Measurements from ENCODE around the gene RRM1. TPM values are rescaled to one million over a fixed set of nuclear protein-coding genes. Genes with fewer than 3 reads are reported as not detected.
"Not testable (repeated sequence)": the region's sequence is repeated elsewhere in the genome, so short reads cannot be mapped to it uniquely, and the experiment has no call there.

Gene RRM1
- total RNA-seq, 4 donors from 2014 or later, result 32.5 to 234 (median 59.5) TPM

GRCh38 chr11:4154503-4154902 lies 59.9 kb downstream of the RRM1 start:
- intact Hi-C loops (cut with DNase I; ENCODE audit: low total_unique reads), result no loop called here
- no peak overlapping the region for H3K27ac ChIP-seq
- H3K4me3 ChIP-seq, result no peak overlapping the region
- no peaks in the 10 kb centered on the region for H3K27me3 ChIP-seq
- no peaks in the 10 kb centered on the region for H3K4me1 ChIP-seq
- no peaks in the 10 kb centered on the region for H3K9me3 ChIP-seq
- no peak for DNase-seq
- H3K36me3 ChIP-seq, result no peaks in the 10 kb centered on the region
- no peak for TF ChIP-seq CTCF (IDR thresholded peaks at IDR 0.05)
- TF ChIP-seq POLR2A (IDR thresholded peaks at IDR 0.05), result no peak

GRCh38 chr11:4156571-4156970 lies 62.0 kb downstream of the RRM1 start:
- Histone ChIP-seq H3K4me3 (no peak overlapping the region), H3K4me1 (no peaks in the 10 kb centered on the region), H3K27ac (no peak overlapping the region), H3K9me3 (no peaks in the 10 kb centered on the region), H3K36me3 (no peaks in the 10 kb centered on the region), H3K27me3 (no peaks in the 10 kb centered on the region)
- intact Hi-C loops (cut with DNase I; ENCODE audit: low total_unique reads), result no loop called here
- DNase-seq, result no peak
- no peak for TF ChIP-seq POLR2A (IDR thresholded peaks at IDR 0.05)
- no peak for TF ChIP-seq CTCF (IDR thresholded peaks at IDR 0.05)

GRCh38 chr11:4158818-4159217 lies 64.2 kb downstream of the RRM1 start:
- H3K4me1 ChIP-seq; H3K27me3 ChIP-seq; H3K9me3 ChIP-seq; H3K27ac ChIP-seq; H3K36me3 ChIP-seq; intact Hi-C loops (cut with DNase I; ENCODE audit: low total_unique reads); DNase-seq; H3K4me3 ChIP-seq: not testable (repeated sequence)

GRCh38 chr11:4161305-4161704 lies 66.7 kb downstream of the RRM1 start:
- intact Hi-C loops (cut with DNase I; ENCODE audit: low total_unique reads), result no loop called here
- Histone ChIP-seq H3K36me3 (no peaks in the 10 kb centered on the region), H3K27me3 (no peaks in the 10 kb centered on the region), H3K4me3 (no peak overlapping the region), H3K9me3 (no peaks in the 10 kb centered on the region), H3K4me1 (no peaks in the 10 kb centered on the region), H3K27ac (no peak overlapping the region)
- DNase-seq, result no peak
- no peak for TF ChIP-seq POLR2A (IDR thresholded peaks at IDR 0.05)
- no peak for TF ChIP-seq CTCF (IDR thresholded peaks at IDR 0.05)

- no peaks in the 10 kb centered on the region for H3K27me3 ChIP-seq
- no peak for DNase-seq
- H3K4me1 ChIP-seq, result no peaks in the 10 kb centered on the region
- H3K9me3 ChIP-seq, result no peaks in the 10 kb centered on the region
- no peak overlapping the region for H3K4me3 ChIP-seq
- H3K27ac ChIP-seq, result no peak overlapping the region
- no peak for TF ChIP-seq CTCF (IDR thresholded peaks at IDR 0.05)
- TF ChIP-seq POLR2A (IDR thresholded peaks at IDR 0.05), result no peak
- intact Hi-C loops (cut with DNase I; ENCODE audit: low total_unique reads), result no loop called here
- no peaks in the 10 kb centered on the region for H3K36me3 ChIP-seq
Measured at GRCh38 chr11:4164884-4165590, 70.4 kb downstream of the RRM1 start.

- DNase-seq, result no peak
- H3K4me3 ChIP-seq, result no peak overlapping the region
- H3K27me3 ChIP-seq, result no peaks in the 10 kb centered on the region
- intact Hi-C loops (cut with DNase I; ENCODE audit: low total_unique reads), result no loop called here
- no peak for TF ChIP-seq POLR2A (IDR thresholded peaks at IDR 0.05)
- TF ChIP-seq CTCF (IDR thresholded peaks at IDR 0.05), result no peak
- no peaks in the 10 kb centered on the region for H3K9me3 ChIP-seq
- no peaks in the 10 kb centered on the region for H3K4me1 ChIP-seq
- no peaks in the 10 kb centered on the region for H3K36me3 ChIP-seq
- no peak overlapping the region for H3K27ac ChIP-seq
Measured at GRCh38 chr11:4167292-4167691, 72.7 kb downstream of the RRM1 start.

Measured in uterus (tissue), 4 donors.